K562 (cell line): ENCODE results near the gene HBB. TPM values are rescaled to one million over a fixed set of nuclear protein-coding genes. Genes with fewer than 3 reads are reported as not detected.

Experiments
- ATAC-seq: fragments of 200-7000 bp; cut with Tn5 transposase; 3 replicates; pipeline ENCODE4 v1.9.1; 2020; ENCODE audit warnings: moderate library complexity
- BruUV-seq: library from RNA; stranded (reverse); fragments of 400-500 nt; replicated peaks from 2 replicates; lab custom pipeline; 2021; lab: Mats Ljungman, UMichigan
- CTCF ChIA-PET: fragments of 300-600 bp; formaldehyde crosslinking; extraction: SDS; loops from one replicate; lab custom pipeline; 2021; ENCODE audit warnings: low intra/inter-chr PET ratio; lab: Yijun Ruan, JAX
- POLR2A ChIA-PET: fragments of 300-600, 350-650 bp; sonication (Branson Sonifier 250); formaldehyde crosslinking; extraction: SDS; loops from one replicate; lab custom pipeline; 2021; ENCODE audit warnings: antibody characterized with exemption, inconsistent platforms; lab: Yijun Ruan, JAX
- DNase-seq, 4 experiments: peaks; one replicate each; pipeline versions ENCODE4 v3.0.0 to v3.0.0-alpha.2; 2011 to 2018; ENCODE audit warnings: low spot score in 3 of 4, mixed read lengths in 3 of 4; ENCODE audit errors: extremely low read depth in 1 of 4
- FAIRE-seq: peaks from 2 replicates; lab custom pipeline; 2011; peaks lifted over from hg19 to GRCh38; lab: Jason Lieb, UNC
- H2AFZ ChIP-seq: 2 replicates; pipeline ENCODE4 v1.6.0; 2011; ENCODE audit warnings: low read depth, low read length, control low read depth, inconsistent platforms
- H3K27ac ChIP-seq: fragments of 200-600 bp; 3 replicates; pipeline ENCODE4 v1.8.0; 2011; ENCODE audit warnings: low read depth, mild to moderate bottlenecking, control low read depth, inconsistent platforms, low read length, moderate library complexity, mixed read lengths; ENCODE audit errors: extremely low read depth
- H3K27me3 ChIP-seq, 2 experiments: fragments of 300-600 bp in 1 of 2; 2 replicates in 1 of 2; 3 replicates in 1 of 2; pipeline versions ENCODE4 v1.6.0 to v1.8.0; 2011; ENCODE audit warnings: inconsistent platforms in 2 of 2, low read length in 2 of 2, mild to moderate bottlenecking in 1 of 2, mixed read lengths in 1 of 2, moderate library complexity in 1 of 2; ENCODE audit not compliant: control insufficient read depth in 2 of 2, insufficient read depth in 2 of 2
- H3K36me3 ChIP-seq: fragments of 300-600 bp; 3 replicates; pipeline ENCODE4 v1.8.0; 2011; ENCODE audit warnings: mild to moderate bottlenecking, low read length, inconsistent platforms; ENCODE audit not compliant: control insufficient read depth, insufficient read depth
- H3K4me1 ChIP-seq, 2 experiments: fragments of 200-600 bp in 1 of 2; replicated peaks in 1 of 2; 2 replicates in 1 of 2; 3 replicates in 1 of 2; pipeline versions ENCODE4 v1.5.1 to v1.8.0; 2011; ENCODE audit warnings: inconsistent platforms in 2 of 2, low read length in 2 of 2, mild to moderate bottlenecking in 1 of 2, mixed read lengths in 1 of 2, moderate library complexity in 1 of 2; ENCODE audit not compliant: control insufficient read depth in 2 of 2, insufficient read depth in 2 of 2
- H3K4me2 ChIP-seq: 2 replicates; pipeline ENCODE4 v1.6.1; 2011; ENCODE audit warnings: low read length, control low read depth, inconsistent platforms, mixed read lengths; ENCODE audit not compliant: insufficient read depth
- H3K4me3 ChIP-seq: fragments of 200-600 bp; sonication (generic), shearing (Covaris generic); 2 replicates; pipeline ENCODE4 v1.5.1; 2016; ENCODE audit warnings: control low read depth, inconsistent platforms
- H3K79me2 ChIP-seq: fragments of 200-600 bp; 3 replicates; pipeline ENCODE4 v1.8.0; 2011; ENCODE audit warnings: low read length, inconsistent platforms; ENCODE audit not compliant: control insufficient read depth, insufficient read depth
- H3K9ac ChIP-seq, 2 experiments: 2 replicates each; pipeline versions ENCODE4 v1.6.0 to v1.6.1; 2011; ENCODE audit warnings: low read depth in 2 of 2, low read length in 2 of 2, control low read depth in 1 of 2, inconsistent platforms in 1 of 2, mild to moderate bottlenecking in 1 of 2, mixed read lengths in 1 of 2; ENCODE audit not compliant: insufficient read depth in 1 of 2
- H3K9me1 ChIP-seq: one replicate; pipeline ENCODE4 v1.6.0; 2011; ENCODE audit warnings: inconsistent platforms, mild to moderate bottlenecking, low read length, moderate library complexity; ENCODE audit not compliant: control insufficient read depth, insufficient read depth
- H3K9me3 ChIP-seq: replicated peaks from 2 replicates; pipeline ENCODE4 v1.5.1; 2011; ENCODE audit warnings: low read depth, low read length, inconsistent platforms; ENCODE audit not compliant: control insufficient read depth, insufficient read depth
- H4K20me1 ChIP-seq: replicated peaks from 2 replicates; pipeline ENCODE4 v1.6.1; 2011; ENCODE audit warnings: low read length, inconsistent platforms, mixed read lengths; ENCODE audit not compliant: control insufficient read depth, insufficient read depth
- ARID1B ChIP-seq: fragments of 450-650 bp; IDR thresholded peaks from 2 replicates; pipeline ENCODE4 v1.6.1; 2016; ENCODE audit warnings: antibody characterized with exemption, mild to moderate bottlenecking, inconsistent platforms
- ATF7 ChIP-seq: fragments of 450-650 bp; IDR thresholded peaks from 2 replicates; pipeline ENCODE4 v1.7.1; 2014; ENCODE audit warnings: mild to moderate bottlenecking, moderate library complexity
- CXXC5 ChIP-seq: fragments of 250-450 bp; sonication (Bioruptor Pico); IDR thresholded peaks from 2 replicates; pipeline ENCODE4 v1.8.0; 2022; ENCODE audit warnings: inconsistent platforms, mild to moderate bottlenecking, moderate library complexity
- FOXK2 ChIP-seq, 2 experiments: fragments of 450-650 bp; IDR thresholded peaks in 1 of 2; conservative IDR thresholded peaks in 1 of 2; 2 replicates each; pipeline ENCODE4 v1.6.1; 2016; ENCODE audit warnings: low read depth in 2 of 2, mild to moderate bottlenecking in 1 of 2
- KLF10 ChIP-seq: fragments of 250-450 bp; sonication (Bioruptor Pico); IDR thresholded peaks from 2 replicates; pipeline ENCODE4 v1.6.1; 2021; ENCODE audit warnings: matching md5 sums
- LEF1 ChIP-seq: fragments of 450-650 bp; IDR thresholded peaks from 2 replicates; pipeline ENCODE4 v1.6.1; 2016; ENCODE audit warnings: mild to moderate bottlenecking
- MEF2D ChIP-seq: conservative IDR thresholded peaks from 2 replicates; pipeline ENCODE4 v1.6.1; 2016; ENCODE audit warnings: low read depth, missing genetic modification characterization, missing compliant biosample characterization
- NR2C2 ChIP-seq, 2 experiments: fragments of 200-800 bp in 1 of 2; sonication (Bioruptor generic) in 1 of 2; sonication (generic) in 1 of 2; formaldehyde crosslinking in 1 of 2; IDR thresholded peaks; 2 replicates each; pipeline versions ENCODE4 v1.6.1 to v1.8.0; 2016 to 2022; ENCODE audit warnings: mild to moderate bottlenecking in 1 of 2, missing compliant biosample characterization in 1 of 2, missing genetic modification characterization in 1 of 2, missing genetic modification reagents in 1 of 2
- TRIM25 ChIP-seq: fragments of 450-650 bp; IDR thresholded peaks from 2 replicates; pipeline ENCODE4 v1.7.0; 2016; ENCODE audit warnings: borderline replicate concordance
- ZEB2 ChIP-seq: fragments of 450-650 bp; IDR thresholded peaks from 2 replicates; pipeline ENCODE4 v1.6.1; 2016
- ZNF449 ChIP-seq: fragments of 250-450 bp; sonication (Bioruptor Pico); IDR thresholded peaks from 2 replicates; pipeline ENCODE4 v1.8.0; 2022; ENCODE audit warnings: moderate library complexity, mild to moderate bottlenecking, inconsistent platforms
- WGBS: fragments of 100-300 bp; shearing (Covaris generic); methylation state at CpG from one replicate; pipeline ENCODE4 v1.1.6; 2016; ENCODE audit warnings: low coverage, mixed read lengths; ENCODE audit not compliant: insufficient coverage; ENCODE audit errors: missing lambda C conversion rate; 5-methylcytosine and 5-hydroxymethylcytosine counted together
- in situ Hi-C: fragments of 300-500 bp; cut with MboI; formaldehyde crosslinking; loops from 4 replicates; pipeline ENCODE4 v1.15.0; 2018; ENCODE audit warnings: inconsistent platforms, mixed read lengths
- intact Hi-C: fragments of 100-400 bp; cut with micrococcal nuclease; formaldehyde crosslinking; loops from 2 replicates; pipeline ENCODE4 v1.14.2; 2022
- polyA plus RNA-seq, 8 experiments: library from polyadenylated mRNA; depleted of rRNA in 4 of 8; stranded (reverse) in 5 of 8; unstranded in 3 of 8; fragments of >200 nt; fragmentation: Nextera tagmentation in 2 of 8; fragmentation: Illumina TruSeq in 1 of 8; extraction: Ambion mirVana in 2 of 8; extraction: Trizol in 1 of 8; gene quantifications; 2 replicates each; pipeline versions ENCODE4 v1.2.1 to v1.2.3, GENCODE V29; 2011 to 2014; ENCODE audit warnings: inconsistent platforms in 1 of 8, missing spikeins in 1 of 8
- total RNA-seq, 7 experiments: library from RNA; depleted of rRNA in 6 of 7; stranded (reverse); fragments of >200 nt in 6 of 7; fragmentation: Illumina TruSeq in 2 of 7; extraction: Trizol in 2 of 7; gene quantifications; 2 replicates each; pipeline versions ENCODE4 v1.2.1 to v1.2.3, GENCODE V29; 2011 to 2021; ENCODE audit warnings: low replicate concordance in 1 of 7

HBB gene
- total and polyA plus RNA-seq, 9 of the 15 experiments (the other 6 are each of a cell fraction or from before 2014, with no cell fraction given), result 0.33 to 3.4 (median 1.2) TPM; not detected in 2

GRCh38 chr11:5234381-5234834, 7.5 kb upstream of the HBB start, which contains the start of gene HBD:
HBD (minus strand) TSS chr11:5234483; CDS start chr11:5234433, 50 bp downstream.
- no peaks in the 10 kb centered on the region for H3K9me3 ChIP-seq
- FAIRE-seq, result peak; percentile 93
- ChIA-PET CTCF (interaction anchor here (0.5 kb wide), 1 partner anchor 11 kb away, joined by 3 read pairs; no protein-coding TSS in a partner anchor), POLR2A (interaction anchor here (1.3 kb wide), 1 partner anchor 8 kb away, joined by 10 read pairs; no protein-coding TSS in a partner anchor)
- peak in 2 of 4 experiments; percentile 77 to 84 for DNase-seq
- peak; percentile 88 for ATAC-seq
- H3K4me2 ChIP-seq, result peak within 1 kb of the TSS; percentile 67
- H3K36me3 ChIP-seq, result no peaks in the 10 kb centered on the region; the same call in 2 of the 3 replicates
- peaks cover under 1% of the 10 kb centered on the region; the same call in 1 of the 3 replicates for H3K79me2 ChIP-seq
- H3K27ac ChIP-seq, result peak within 1 kb of the TSS; percentile 52
- H2AFZ ChIP-seq, result peak within 1 kb of the TSS; percentile 63
- WGBS, result 7% methylated on average over 2 of the region's 2 CpGs
- intact Hi-C loops (no loop called here), in situ Hi-C loops (no loop called here)
- no peak within 1 kb of the TSS for H3K4me3 ChIP-seq
- H3K9ac ChIP-seq, result peak within 1 kb of the TSS; percentile 30 to 82; a peak in 2 of 4 replicates
- no peaks in the 10 kb centered on the region for H3K27me3 ChIP-seq
- H3K9me1 ChIP-seq, result no peaks in the 10 kb centered on the region
- BruUV-seq, result no TSS peak
- no peaks in the 10 kb centered on the region for H4K20me1 ChIP-seq
- peaks cover 11 to 40% of the 10 kb centered on the region in 2 experiments for H3K4me1 ChIP-seq
- TF ChIP-seq TRIM25 (no peak), LEF1 (peak; percentile 79), FOXK2 (conservative IDR thresholded peaks at IDR 0.05 in 1 of 2, IDR thresholded peaks at IDR 0.05 in 1 of 2; ENCODE audit: low read depth in 2 of 2) (peak; percentile 40 to 51; a peak in 3 of 4 replicates), MEF2D (tag) (peak; percentile 98), ARID1B (peak; percentile 75), NR2C2 (CRISPR knock-in tag; IDR thresholded peaks at IDR 0.05) (no peak), NR2C2 (tag; IDR thresholded peaks at IDR 0.05) (peak; percentile 28; the same call in 1 of the 2 replicates), KLF10 (no peak), ZEB2 (0 out of 2 replicates have a peak, but pooled peaks have one; percentile 15), ATF7 (0 out of 2 replicates have a peak, but pooled peaks have one; percentile 41), ZNF449 (CRISPR knock-in tag) (no peak), CXXC5 (peak; percentile 48; the same call in 1 of the 2 replicates)
